Measurements from ENCODE around the gene RDM1.
"Not testable (repeated sequence)": the region's sequence is repeated elsewhere in the genome, so short reads cannot be mapped to it uniquely, and the experiment has no call there.

Gene RDM1

GRCh38 chr17:35938492-35938891, 7.9 kb upstream of the RDM1 start:
- in situ Hi-C loops (cut with MboI; ENCODE audit: low sequenced_read_pairs): not testable (repeated sequence)

GRCh38 chr17:35936063-35936462, 5.5 kb upstream of the RDM1 start:
- in situ Hi-C loops (cut with MboI; ENCODE audit: low sequenced_read_pairs): no loop called here

- in situ Hi-C loops (cut with MboI; ENCODE audit: low sequenced_read_pairs): no loop called here
These were observed 4.2 kb upstream of the RDM1 start for GRCh38 chr17:35934760-35935159.

- in situ Hi-C loops (cut with MboI; ENCODE audit: low sequenced_read_pairs): no loop called here
These were observed 2.0 kb upstream of the RDM1 start for GRCh38 chr17:35932586-35932985.

- in situ Hi-C loops (cut with MboI; ENCODE audit: low sequenced_read_pairs): no loop called here
These were observed 1.3 kb upstream of the RDM1 start for GRCh38 chr17:35931794-35932425.

DNA sequence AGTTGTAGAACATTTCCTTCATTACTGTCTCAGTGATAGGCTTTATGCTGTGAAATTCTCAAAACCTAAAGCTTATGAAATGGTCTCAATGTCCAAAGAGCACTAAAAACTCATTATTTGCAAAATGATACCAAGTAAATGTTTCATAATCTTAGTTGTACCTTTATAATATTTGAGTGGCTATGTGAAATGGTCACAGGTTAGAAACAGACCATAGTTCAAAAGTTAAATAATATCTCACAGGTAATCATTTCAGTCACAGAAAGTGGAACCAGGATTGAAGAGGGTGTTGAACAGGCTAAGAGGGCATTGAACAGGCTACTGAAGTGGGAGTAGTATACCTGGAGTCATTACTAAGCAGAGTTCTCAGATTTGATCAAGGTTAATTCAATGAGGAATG, 2.9 kb downstream of the RDM1 start:
- in situ Hi-C loops (cut with MboI; ENCODE audit: low sequenced_read_pairs): no loop called here

DNA sequence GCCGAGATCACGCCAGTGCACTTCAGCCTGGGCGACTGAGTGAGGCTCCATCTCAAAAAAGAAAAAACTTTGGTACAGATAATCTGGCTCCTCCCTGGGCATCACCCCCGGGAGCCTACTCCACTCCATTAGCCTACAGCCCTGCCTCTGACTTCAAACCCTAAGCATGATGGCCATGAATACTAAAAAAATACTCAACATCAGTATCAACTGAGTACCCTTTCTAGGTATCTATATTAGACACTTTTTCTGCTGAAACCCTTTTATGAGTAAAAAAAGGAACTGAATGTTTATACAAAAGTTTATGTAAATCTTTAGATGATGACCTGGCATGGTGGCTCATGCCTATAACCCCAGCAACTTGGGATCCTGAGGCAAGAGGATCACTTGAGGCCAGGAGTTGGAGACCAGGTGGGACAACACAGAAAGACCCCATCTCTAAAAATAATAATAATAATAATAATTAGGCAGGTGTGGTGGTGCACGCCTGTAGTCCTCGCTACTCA, 6.9 kb downstream of the RDM1 start:
- in situ Hi-C loops (cut with MboI; ENCODE audit: low sequenced_read_pairs): no loop called here

GRCh38 chr17:35920229-35920628, 10.3 kb downstream of the RDM1 start:
- in situ Hi-C loops (cut with MboI; ENCODE audit: low sequenced_read_pairs): no loop called here

DNA sequence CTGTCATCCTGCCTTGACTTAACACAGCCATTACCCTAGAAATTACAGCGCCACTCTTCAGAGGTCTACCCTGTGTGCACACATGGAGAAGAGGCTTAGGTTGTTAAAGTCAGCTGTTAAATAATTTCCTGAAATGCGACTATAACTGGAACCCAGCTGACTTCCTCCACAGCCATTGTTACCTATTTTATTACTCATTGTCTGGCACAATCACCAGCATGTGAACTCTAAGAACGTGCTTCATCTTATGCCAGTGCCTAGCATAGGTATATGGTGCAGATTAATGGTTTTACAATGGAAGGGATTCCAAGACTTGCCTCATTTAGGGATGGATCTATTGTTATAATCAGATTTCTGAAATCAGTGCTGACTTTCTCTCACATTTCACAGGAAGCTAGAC, 11.9 kb downstream of the RDM1 start:
- in situ Hi-C loops (cut with MboI; ENCODE audit: low sequenced_read_pairs): no loop called here

GRCh38 chr17:35917519-35918213, 12.9 kb downstream of the RDM1 start:
- in situ Hi-C loops (cut with MboI; ENCODE audit: low sequenced_read_pairs): no loop called here

DNA sequence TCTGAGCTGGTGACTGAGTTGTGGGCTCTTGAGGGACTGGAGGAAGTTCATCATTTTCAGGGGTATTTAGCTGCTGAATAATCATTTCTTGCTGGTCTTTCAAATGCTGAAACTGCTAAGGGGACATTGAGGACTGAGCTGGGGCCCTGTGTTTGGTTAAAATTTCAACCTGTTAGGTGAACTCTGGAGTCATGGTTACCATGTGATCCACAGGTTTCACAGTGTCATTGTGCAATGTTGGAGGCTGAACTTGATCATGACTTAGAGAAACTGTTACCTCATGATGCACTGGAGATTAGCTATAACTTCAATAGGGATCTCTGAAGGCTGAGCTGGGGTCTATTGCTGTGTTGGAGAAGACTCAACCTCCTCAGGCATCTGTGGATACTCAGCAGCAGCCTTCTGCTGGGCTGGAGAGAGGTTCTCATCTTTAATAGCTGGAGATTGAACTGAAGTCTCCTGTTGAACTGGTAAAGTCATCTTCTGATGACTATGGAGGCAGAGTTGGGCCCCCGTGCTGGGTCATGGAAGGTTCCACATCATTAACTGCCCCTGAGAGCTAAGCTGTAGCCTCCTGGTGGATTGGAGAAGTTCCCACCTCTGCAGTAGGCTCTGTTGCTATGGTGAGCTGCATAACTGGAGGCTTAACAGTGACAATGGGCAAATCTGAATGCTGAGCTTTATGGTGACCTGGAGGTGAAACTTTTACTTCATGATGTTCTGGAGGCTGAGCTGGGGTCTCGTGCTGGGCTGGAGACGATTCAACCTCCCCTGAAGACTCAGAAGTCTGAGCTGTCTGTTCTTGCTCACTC, 15.2 kb downstream of the RDM1 start:
- in situ Hi-C loops (cut with MboI; ENCODE audit: low sequenced_read_pairs): no loop called here

GRCh38 chr17:35914354-35914753, 16.2 kb downstream of the RDM1 start:
- in situ Hi-C loops (cut with MboI; ENCODE audit: low sequenced_read_pairs): no loop called here

- in situ Hi-C loops (cut with MboI; ENCODE audit: low sequenced_read_pairs): no loop called here
These were observed 17.0 kb downstream of the RDM1 start for GRCh38 chr17:35913609-35914008.

DNA sequence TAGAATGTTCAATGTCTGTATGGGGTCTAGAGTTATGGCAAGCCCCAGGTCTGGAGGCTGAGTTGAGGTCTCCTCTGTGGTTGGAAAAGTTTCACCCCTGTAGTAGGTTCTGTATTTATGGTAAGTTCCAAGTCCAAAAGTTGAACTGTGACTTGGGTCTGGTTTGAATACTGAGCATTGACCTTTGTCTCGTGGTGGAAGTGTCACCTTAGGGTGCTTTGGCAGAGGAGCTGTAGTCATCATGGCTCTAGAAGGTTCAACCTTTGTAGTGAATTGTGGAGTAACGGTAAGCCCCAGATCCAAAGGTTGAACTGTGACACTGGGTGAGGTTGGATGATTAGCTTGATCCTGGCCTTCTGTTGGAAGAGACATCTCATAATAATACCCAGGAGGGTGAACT, 17.6 kb downstream of the RDM1 start:
- in situ Hi-C loops (cut with MboI; ENCODE audit: low sequenced_read_pairs): no loop called here

DNA sequence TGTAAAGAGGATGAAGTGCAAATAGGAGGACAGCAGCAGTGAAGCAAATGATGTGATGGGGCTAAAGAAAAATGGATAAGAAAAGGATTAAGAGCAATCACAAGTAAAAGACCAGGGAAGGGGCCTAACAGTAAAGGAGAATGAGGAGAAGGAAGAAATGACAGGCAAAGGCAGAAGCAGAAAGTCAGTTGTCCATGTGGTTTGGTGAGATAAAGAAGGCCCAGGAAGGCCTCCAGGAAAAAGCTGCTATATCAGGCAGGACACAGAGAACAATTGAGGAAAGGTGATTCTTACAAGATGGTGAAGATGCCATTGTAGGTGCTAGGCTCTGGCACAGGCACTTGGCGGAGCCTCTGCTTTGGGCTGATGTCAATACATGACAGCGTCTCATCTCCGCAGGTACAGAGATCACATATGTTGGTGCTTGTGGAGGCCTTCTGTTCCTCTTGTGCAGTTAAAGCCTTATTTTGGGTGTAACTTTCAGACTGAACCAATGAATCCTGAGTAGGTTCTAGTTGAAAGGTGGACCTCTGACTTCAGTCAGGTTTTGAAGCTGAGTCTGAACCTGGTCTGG, 18.1 kb downstream of the RDM1 start:
- in situ Hi-C loops (cut with MboI; ENCODE audit: low sequenced_read_pairs): no loop called here

DNA sequence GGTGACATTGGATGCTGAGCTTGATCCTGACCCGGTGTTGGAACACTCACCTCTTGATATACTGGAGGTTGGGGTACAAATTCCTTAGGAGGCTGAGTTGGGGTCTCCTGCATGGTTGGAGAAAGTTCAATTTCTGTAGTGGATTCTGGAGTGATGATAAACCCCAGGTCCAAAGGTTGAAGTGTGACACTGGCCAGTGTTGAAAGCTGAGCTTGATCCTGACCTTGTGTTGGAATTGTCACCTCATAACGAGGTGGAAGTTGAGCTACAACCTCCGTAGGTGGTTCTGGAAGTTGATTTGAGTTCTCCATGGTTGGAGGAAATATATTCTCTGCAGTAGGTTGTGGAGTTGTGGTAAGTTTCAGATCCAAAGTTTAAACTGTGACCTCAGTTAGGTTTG, 21.2 kb downstream of the RDM1 start:
- in situ Hi-C loops (cut with MboI; ENCODE audit: low sequenced_read_pairs): no loop called here

DNA sequence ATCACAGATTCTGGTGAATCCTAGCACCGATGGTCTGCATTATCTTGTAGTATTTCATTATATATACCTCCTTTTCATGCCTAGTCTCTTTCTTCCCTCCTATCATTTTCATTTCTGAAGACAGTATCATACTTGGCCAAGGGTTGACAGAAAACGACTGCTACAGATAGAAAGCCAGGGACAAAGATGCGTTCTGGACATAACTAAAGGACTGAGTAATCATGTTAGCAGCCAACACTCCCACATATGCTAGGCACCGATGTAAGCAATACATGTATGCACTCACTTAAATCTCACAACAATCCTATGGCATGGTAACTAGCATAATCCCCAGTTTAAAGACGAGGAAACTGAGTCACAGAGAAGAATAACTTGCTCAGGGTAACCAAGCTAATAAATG, 22.9 kb downstream of the RDM1 start:
- in situ Hi-C loops (cut with MboI; ENCODE audit: low sequenced_read_pairs): no loop called here

- in situ Hi-C loops (cut with MboI; ENCODE audit: low sequenced_read_pairs): no loop called here
These were observed 23.5 kb downstream of the RDM1 start for GRCh38 chr17:35906926-35907637.

- in situ Hi-C loops (cut with MboI; ENCODE audit: low sequenced_read_pairs): no loop called here
These were observed 24.2 kb downstream of the RDM1 start for GRCh38 chr17:35906191-35906925.

DNA sequence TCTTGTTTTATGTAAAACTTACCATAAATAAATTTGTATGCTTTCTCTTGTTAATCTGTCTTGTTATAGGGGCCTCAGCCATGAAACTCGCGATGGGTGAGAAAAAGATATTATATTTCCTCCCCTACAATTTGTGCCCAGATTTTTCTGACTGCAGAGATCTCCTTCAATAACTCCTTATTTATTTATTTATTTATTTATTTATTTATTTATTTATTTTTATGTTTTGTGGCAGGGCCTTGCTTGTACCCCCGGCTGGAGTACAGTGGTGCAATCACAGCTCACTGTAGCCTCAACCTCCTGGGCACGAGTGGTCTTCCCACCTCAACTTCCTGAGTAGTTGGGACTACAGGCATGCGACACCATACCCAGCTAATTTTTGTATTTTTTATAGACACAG, 27.1 kb downstream of the RDM1 start:
- in situ Hi-C loops (cut with MboI; ENCODE audit: low sequenced_read_pairs): no loop called here
